Activated T-cell treated with anti-CD3 and anti-CD28 coated beads, Interleukin-2, amount 50 U/mL, for 4 hours (primary cell): ENCODE results near the gene IFT81. TPM values are rescaled to one million over a fixed set of nuclear protein-coding genes. Genes with fewer than 3 reads are reported as not detected.
"Not testable (repeated sequence)": the region's sequence is repeated elsewhere in the genome, so short reads cannot be mapped to it uniquely, and the experiment has no call there.

Experiments used
- ATAC-seq, 2 donors: fragments of 200-7000 bp; cut with Tn5 transposase; one replicate each; pipeline ENCODE4 v1.10.0; 2021
- DNase-seq: peaks from one replicate; pipeline ENCODE4 v3.0.0-alpha.2; 2020
- H3K27me3 Mint-ChIP-seq: one replicate; pipeline ENCODE4 v1.8.0; 2021; ENCODE audit warnings: low read depth, mixed read lengths
- H3K36me3 Mint-ChIP-seq: one replicate; pipeline ENCODE4 v1.8.0; 2022; ENCODE audit warnings: mixed read lengths; ENCODE audit not compliant: insufficient read depth
- H3K4me1 Mint-ChIP-seq: one replicate; pipeline ENCODE4 v1.8.0; 2021; ENCODE audit warnings: low read depth, mixed read lengths
- H3K4me3 Mint-ChIP-seq: one replicate; pipeline ENCODE4 v1.8.0; 2021; ENCODE audit warnings: mild to moderate bottlenecking, moderate library complexity, mixed read lengths
- H3K9me3 Mint-ChIP-seq: one replicate; pipeline ENCODE4 v1.8.0; 2021; ENCODE audit warnings: mixed read lengths
- total RNA-seq, 3 donors: library from RNA; stranded (reverse); gene quantifications; one replicate each; pipeline ENCODE4 v1.2.1, GENCODE V29; 2021

Gene IFT81
- total RNA-seq, 3 donors from 2014 or later, result 1.7 to 2.0 (median 1.7) TPM

DNA sequence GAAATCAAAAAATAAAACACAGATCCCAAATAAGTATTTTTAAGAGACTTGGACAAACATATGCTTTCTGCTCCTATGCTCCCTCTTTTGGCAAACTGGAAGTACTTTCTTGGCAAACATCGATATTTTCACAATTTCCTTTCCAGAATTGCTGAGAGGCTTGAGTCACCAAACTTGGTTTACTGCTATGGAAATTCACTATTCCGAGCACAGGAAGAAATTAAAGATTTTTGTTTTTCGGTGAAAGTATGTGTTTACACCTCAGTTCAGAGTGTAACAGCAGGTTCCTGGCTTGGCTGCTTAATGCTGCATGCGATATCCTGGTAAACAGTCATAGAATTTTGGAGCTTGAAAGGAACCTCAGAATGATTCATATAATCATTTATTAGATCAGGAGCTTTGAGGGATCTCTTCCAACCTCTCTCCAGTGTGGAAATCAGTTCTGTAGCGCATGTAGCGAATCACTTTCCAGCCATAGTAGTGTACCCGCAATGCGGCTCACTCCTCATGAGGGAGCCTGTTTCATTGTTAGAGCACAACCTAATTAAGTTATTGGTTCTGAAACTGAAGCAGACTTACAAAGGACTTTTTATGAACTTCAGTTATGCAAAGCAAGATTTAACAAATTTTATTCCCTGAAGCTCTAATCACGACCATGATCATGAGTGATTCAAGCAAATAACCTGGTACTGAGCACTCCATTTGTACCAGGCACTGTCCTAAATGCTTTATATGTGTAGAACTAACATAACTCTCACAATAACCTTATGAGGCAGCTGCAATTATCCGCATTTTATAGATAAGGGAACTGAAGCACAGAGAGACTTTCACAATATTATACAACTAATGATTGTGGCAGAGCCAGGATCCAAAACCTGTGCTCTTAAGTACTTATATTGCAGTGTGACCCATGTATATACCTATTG is 100.5 kb downstream of the IFT81 start:
- DNase-seq (no peak), ATAC-seq (no peak)
- no peaks in the 10 kb centered on the region for H3K36me3 Mint-ChIP-seq
- no peaks in the 10 kb centered on the region for H3K9me3 Mint-ChIP-seq
- no peaks in the 10 kb centered on the region for H3K27me3 Mint-ChIP-seq
- no peak overlapping the region for H3K4me3 Mint-ChIP-seq
- H3K4me1 Mint-ChIP-seq, result no peaks in the 10 kb centered on the region

- H3K9me3 Mint-ChIP-seq, result no peaks in the 10 kb centered on the region
- ATAC-seq (no peak), DNase-seq (no peak)
- H3K36me3 Mint-ChIP-seq, result no peaks in the 10 kb centered on the region
- no peaks in the 10 kb centered on the region for H3K27me3 Mint-ChIP-seq
- H3K4me3 Mint-ChIP-seq, result no peak overlapping the region
- no peaks in the 10 kb centered on the region for H3K4me1 Mint-ChIP-seq
These were observed 103.0 kb downstream of the IFT81 start for GRCh38 chr12:110227138-110227537.

GRCh38 chr12:110228348-110228747 is 104.2 kb downstream of the IFT81 start:
- H3K27me3 Mint-ChIP-seq, H3K36me3 Mint-ChIP-seq, DNase-seq, ATAC-seq, H3K9me3 Mint-ChIP-seq, H3K4me3 Mint-ChIP-seq, H3K4me1 Mint-ChIP-seq: not testable (repeated sequence)

DNA sequence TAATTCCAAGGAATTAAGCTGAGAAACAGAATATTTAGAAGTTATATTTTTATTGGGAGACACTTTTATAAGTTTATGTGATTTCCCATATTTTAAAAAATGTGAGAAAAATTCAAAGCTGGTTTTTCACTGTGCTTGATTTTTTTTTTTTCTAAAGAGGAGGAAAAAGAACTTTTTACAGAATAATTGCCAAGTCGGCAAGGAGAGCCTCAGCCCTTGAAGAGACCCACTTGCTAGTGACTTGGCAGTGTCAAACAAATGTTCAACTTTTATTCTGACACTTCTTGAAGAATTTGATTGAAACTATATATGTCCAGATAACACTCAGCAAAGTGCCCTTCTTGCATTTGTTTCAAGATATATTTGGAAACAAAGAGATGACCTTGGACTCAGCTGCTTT is 104.6 kb downstream of the IFT81 start:
- no peak for ATAC-seq
- DNase-seq, result no peak
- Mint-ChIP-seq H3K9me3 (no peaks in the 10 kb centered on the region), H3K4me1 (no peaks in the 10 kb centered on the region), H3K36me3 (no peaks in the 10 kb centered on the region), H3K4me3 (no peak overlapping the region), H3K27me3 (no peaks in the 10 kb centered on the region)

DNA sequence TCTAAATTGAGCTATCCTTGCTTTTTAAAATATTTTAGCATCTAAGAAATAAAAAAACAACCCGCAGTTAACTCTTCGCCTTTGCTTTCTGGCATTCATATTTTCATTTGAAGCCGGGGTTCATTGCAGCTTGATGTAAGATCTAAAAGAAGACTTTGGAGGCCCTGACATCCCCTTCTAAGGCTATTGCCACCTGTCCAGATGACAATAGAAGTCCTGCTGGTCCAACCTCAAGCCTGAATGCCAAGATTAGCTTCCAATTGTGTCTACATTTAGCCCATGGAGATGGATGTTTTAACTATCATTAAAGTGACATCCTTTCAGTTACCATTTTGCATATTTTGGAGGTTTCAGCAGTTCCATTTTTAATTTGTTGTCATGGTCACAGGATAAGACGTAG is 105.3 kb downstream of the IFT81 start:
- no peak for ATAC-seq
- H3K4me3 Mint-ChIP-seq, result no peak overlapping the region
- H3K9me3 Mint-ChIP-seq, result no peaks in the 10 kb centered on the region
- H3K36me3 Mint-ChIP-seq, result no peaks in the 10 kb centered on the region
- DNase-seq, result no peak
- no peaks in the 10 kb centered on the region for H3K4me1 Mint-ChIP-seq
- H3K27me3 Mint-ChIP-seq, result no peaks in the 10 kb centered on the region

DNA sequence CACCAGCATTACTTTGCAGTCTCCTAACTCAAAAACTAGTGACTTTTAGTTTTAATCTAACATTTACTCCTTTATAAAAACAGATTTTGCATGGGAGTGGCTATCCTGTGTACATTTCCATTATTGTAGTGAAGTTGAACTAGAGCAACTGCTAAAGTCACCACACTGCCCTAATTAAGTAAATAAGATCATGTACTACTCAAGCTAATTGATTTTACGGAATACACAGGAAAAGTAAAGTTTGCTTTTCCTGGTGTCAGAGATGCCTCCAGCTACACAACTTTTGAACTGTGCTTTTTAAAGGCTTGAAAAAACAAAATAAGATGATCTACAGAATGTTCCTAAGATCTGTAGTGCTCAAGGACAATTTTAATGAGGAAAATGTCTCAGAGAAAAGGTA is 106.5 kb downstream of the IFT81 start:
- Mint-ChIP-seq H3K27me3 (no peaks in the 10 kb centered on the region), H3K4me1 (no peaks in the 10 kb centered on the region), H3K4me3 (no peak overlapping the region), H3K9me3 (no peaks in the 10 kb centered on the region), H3K36me3 (no peaks in the 10 kb centered on the region)
- no peak for DNase-seq
- ATAC-seq, result no peak

- DNase-seq (no peak), ATAC-seq (no peak)
- Mint-ChIP-seq H3K36me3 (no peaks in the 10 kb centered on the region), H3K27me3 (no peaks in the 10 kb centered on the region), H3K4me3 (no peak overlapping the region), H3K4me1 (no peaks in the 10 kb centered on the region), H3K9me3 (no peaks in the 10 kb centered on the region)
These were observed 109.2 kb downstream of the IFT81 start for GRCh38 chr12:110233212-110233903.

DNA sequence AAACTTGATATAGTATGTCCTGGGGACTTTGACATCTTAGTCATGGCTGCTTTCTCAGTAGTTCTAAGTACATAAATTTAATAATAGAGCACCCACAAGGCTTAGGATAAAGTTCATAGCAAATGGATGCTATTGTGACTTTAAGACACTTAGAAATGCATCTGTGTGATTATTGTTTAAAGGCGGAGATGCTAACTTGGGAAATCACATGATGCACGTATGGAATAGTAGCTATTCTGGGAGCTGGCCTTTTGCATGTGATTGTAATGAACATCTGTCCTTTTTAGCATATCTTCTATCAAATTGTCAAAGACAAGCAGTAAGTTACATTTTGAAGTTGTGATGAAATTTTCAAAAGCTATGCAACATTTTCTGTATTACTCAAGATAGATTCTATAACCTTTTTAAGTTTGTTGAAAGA is 110.2 kb downstream of the IFT81 start:
- no peaks in the 10 kb centered on the region for H3K36me3 Mint-ChIP-seq
- no peaks in the 10 kb centered on the region for H3K4me1 Mint-ChIP-seq
- H3K27me3 Mint-ChIP-seq, result no peaks in the 10 kb centered on the region
- no peak overlapping the region for H3K4me3 Mint-ChIP-seq
- no peaks in the 10 kb centered on the region for H3K9me3 Mint-ChIP-seq
- DNase-seq, result no peak
- ATAC-seq, result no peak

- Mint-ChIP-seq H3K4me1 (no peaks in the 10 kb centered on the region), H3K36me3 (no peaks in the 10 kb centered on the region), H3K4me3 (no peak overlapping the region), H3K27me3 (peaks cover 1% of the 10 kb centered on the region), H3K9me3 (no peaks in the 10 kb centered on the region)
- ATAC-seq (no peak), DNase-seq (no peak)
These were observed 110.6 kb downstream of the IFT81 start for GRCh38 chr12:110234755-110235154.

GRCh38 chr12:110235383-110235782 is 111.2 kb downstream of the IFT81 start:
- Mint-ChIP-seq H3K4me3 (no peak overlapping the region), H3K27me3 (peaks cover 4% of the 10 kb centered on the region), H3K4me1 (no peaks in the 10 kb centered on the region), H3K36me3 (no peaks in the 10 kb centered on the region), H3K9me3 (no peaks in the 10 kb centered on the region)
- ATAC-seq (no peak), DNase-seq (no peak)

DNA sequence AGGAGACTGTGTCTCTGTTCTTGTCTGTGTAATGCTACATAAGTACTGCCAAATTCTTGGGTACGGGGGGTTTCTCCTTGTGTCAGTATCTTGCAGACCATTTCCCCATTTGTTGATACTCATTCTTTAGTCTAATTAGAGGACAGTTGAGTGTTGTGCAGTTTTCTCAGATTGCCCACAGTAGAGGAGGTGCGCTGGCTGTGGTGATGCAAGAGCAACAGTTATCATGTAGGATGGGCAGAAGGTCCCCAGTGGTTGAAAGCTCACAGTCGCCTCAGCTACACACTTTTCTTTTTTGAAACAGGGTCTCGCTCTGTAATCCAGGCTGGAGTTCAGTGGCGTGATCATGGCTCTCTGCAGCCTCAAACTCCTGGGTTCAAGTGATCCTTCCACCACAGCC is 119.1 kb downstream of the IFT81 start:
- Mint-ChIP-seq H3K4me1 (no peaks in the 10 kb centered on the region), H3K4me3 (no peak overlapping the region), H3K36me3 (no peaks in the 10 kb centered on the region), H3K9me3 (no peaks in the 10 kb centered on the region), H3K27me3 (peaks cover 10% of the 10 kb centered on the region)
- no peak for ATAC-seq
- no peak for DNase-seq

GRCh38 chr12:110244372-110244771 is 120.2 kb downstream of the IFT81 start:
- ATAC-seq, result no peak
- Mint-ChIP-seq H3K27me3 (peaks cover 10% of the 10 kb centered on the region), H3K9me3 (no peaks in the 10 kb centered on the region), H3K4me1 (no peaks in the 10 kb centered on the region), H3K36me3 (no peaks in the 10 kb centered on the region), H3K4me3 (no peak overlapping the region)
- DNase-seq, result no peak

DNA sequence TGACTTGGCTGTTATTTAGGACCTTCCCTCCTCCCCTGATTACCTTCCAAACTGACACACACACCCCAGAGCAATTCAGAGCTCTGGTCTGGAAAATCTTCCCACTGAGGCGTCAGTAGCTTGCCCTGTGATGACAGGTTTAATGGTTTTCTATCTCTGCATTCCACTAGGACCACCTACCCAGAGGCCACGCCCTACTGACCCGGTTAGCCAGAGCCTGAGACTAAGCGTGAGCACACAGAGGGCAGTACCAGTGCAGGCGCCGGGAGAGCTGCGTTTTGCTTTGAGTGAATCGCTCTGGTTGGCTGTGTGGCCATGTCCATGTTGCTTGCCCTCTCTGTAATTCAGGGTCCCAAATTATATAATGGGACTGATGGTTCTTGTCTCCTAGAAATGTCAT is 120.7 kb downstream of the IFT81 start:
- no peaks in the 10 kb centered on the region for H3K4me1 Mint-ChIP-seq
- DNase-seq (no peak), ATAC-seq (no peak)
- H3K36me3 Mint-ChIP-seq, result no peaks in the 10 kb centered on the region
- no peaks in the 10 kb centered on the region for H3K9me3 Mint-ChIP-seq
- H3K4me3 Mint-ChIP-seq, result no peak overlapping the region
- H3K27me3 Mint-ChIP-seq, result peaks cover 8% of the 10 kb centered on the region

DNA sequence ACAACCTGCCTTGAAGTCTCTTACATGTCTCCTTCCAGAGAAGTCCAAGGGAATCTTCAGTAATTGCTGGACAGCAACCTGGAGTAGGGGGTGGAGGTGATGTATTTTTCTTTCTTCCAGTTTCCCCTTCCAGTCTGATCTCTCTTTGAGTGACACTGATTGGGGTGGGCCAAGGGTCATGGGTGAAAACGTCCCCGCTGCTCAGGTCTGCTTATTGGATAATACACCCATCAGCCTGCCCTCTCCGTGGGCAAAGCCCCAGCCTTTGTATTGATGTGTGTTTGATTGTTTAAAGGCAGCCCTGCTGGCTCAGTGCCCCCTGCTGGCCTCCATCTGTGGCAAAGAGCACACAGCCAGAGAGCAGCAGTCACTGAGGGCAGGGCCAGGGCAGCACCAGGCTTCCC is 121.2 kb downstream of the IFT81 start:
- no peaks in the 10 kb centered on the region for H3K9me3 Mint-ChIP-seq
- H3K4me1 Mint-ChIP-seq, result no peaks in the 10 kb centered on the region
- H3K27me3 Mint-ChIP-seq, result peaks cover 6% of the 10 kb centered on the region
- ATAC-seq (peak; percentile 71 to 80), DNase-seq (peak; percentile 41)
- H3K36me3 Mint-ChIP-seq, result no peaks in the 10 kb centered on the region
- no peak overlapping the region for H3K4me3 Mint-ChIP-seq
